DND-41 (cell line): Measurements from ENCODE around the gene LPAR3.

Source experiments
- CTCF ChIP-seq: IDR thresholded peaks from 2 replicates; pipeline ENCODE4 v1.5.1; 2012; ENCODE audit warnings: borderline replicate concordance, low read length, moderate library complexity, mild to moderate bottlenecking; ENCODE audit not compliant: poor library complexity, severe bottlenecking; ENCODE audit errors: extremely low read depth
- EZH2 ChIP-seq: IDR thresholded peaks from 3 replicates; pipeline ENCODE4 v1.6.1; 2012; ENCODE audit warnings: borderline replicate concordance, low read depth, mild to moderate bottlenecking, moderate library complexity, low read length, inconsistent platforms; ENCODE audit not compliant: severe bottlenecking

GRCh38 chr1:84873366-84873765, 19.6 kb downstream of the LPAR3 start:
- no peak for TF ChIP-seq CTCF
- TF ChIP-seq EZH2 = no peak
